ENCODE data around the gene GNB5.
"Not testable (repeated sequence)": the region's sequence is repeated elsewhere in the genome, so short reads cannot be mapped to it uniquely, and the experiment has no call there.

The GNB5 gene

DNA sequence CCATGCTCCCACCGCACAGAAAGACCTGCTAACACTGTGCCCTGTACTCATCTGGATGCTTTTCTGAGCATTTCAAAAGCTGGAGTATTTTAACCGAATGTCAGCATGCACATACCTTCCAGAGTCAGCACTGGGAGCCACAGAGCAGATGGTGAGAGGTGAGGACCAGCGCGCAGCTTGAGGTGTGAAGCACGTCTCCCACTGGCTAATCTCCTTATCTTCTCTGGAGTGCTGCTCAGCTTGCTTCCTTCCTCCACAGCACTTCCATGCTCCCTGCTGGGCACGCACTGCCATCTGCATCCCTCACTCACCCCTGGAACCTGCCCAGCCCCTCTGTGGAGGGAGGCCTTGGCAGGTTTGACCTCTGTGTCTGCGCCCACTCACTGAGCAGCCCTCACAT, at the start of gene GNB5:
Gene GNB5 (minus strand): TSS at position 186 of the 400 bp plus-strand sequence. CDS start 6,716 bp downstream, outside the sequence.
- no peak for TF ChIP-seq ZFX (IDR thresholded peaks at IDR 0.05)
- TF ChIP-seq, protein P1, sequence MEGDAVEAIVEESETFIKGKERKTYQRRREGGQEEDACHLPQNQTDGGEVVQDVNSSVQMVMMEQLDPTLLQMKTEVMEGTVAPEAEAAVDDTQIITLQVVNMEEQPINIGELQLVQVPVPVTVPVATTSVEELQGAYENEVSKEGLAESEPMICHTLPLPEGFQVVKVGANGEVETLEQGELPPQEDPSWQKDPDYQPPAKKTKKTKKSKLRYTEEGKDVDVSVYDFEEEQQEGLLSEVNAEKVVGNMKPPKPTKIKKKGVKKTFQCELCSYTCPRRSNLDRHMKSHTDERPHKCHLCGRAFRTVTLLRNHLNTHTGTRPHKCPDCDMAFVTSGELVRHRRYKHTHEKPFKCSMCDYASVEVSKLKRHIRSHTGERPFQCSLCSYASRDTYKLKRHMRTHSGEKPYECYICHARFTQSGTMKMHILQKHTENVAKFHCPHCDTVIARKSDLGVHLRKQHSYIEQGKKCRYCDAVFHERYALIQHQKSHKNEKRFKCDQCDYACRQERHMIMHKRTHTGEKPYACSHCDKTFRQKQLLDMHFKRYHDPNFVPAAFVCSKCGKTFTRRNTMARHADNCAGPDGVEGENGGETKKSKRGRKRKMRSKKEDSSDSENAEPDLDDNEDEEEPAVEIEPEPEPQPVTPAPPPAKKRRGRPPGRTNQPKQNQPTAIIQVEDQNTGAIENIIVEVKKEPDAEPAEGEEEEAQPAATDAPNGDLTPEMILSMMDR (conservative IDR thresholded peaks at IDR 0.05), result no peak
- H3K27ac ChIP-seq, result no peak within 1 kb of the TSS

DNA sequence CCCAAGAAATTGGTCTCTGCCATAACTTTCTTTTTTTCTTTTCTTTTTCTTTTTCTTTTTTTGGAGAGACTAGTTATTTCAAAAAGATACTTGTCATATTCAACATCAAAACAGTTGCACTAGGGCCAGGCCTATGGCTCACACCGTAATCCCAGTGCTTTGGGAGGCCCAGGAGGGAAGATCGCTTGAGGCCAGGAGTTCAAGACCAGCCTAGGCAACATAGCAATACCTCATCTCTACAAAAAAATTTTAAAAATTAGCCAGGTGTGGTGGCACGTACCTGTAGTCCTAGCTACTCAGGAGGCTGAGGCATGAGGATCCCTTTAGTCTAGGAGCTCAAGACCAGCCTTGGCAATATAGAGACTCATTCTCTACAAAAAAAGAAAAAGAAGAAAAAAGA, 49.0 kb upstream of the GNB5 start:
- TF ChIP-seq, protein P1 (conservative IDR thresholded peaks at IDR 0.05), result no peak
- TF ChIP-seq ZFX (IDR thresholded peaks at IDR 0.05), result no peak
- H3K27ac ChIP-seq, result no peak overlapping the region

DNA sequence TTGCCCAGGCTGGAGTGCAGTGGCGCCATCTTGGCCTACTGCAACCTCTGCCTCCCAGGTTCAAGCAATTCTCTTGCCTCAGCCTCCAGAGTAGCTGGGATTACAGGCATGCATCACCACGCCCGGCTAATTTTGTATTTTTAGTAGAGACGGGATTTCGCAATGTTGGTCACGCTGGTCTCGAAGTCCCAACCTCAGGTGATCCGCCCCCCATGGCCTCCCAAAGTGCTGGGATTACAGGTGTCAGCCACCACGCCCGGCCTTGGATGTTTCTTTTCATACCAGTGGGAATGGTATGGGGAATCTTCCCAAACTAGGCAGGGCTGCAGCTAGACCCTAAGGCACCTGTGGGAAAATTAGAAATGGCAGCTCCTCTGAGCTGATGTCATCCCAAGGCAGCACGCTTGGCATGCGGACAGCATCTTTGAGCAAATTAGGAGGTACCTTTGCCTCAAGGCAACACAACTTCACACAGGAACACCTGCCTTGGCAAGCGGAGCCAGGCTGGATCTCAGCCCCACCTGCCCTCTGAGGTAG, 47.9 kb upstream of the GNB5 start:
- H3K27ac ChIP-seq, result not testable (repeated sequence)

DNA sequence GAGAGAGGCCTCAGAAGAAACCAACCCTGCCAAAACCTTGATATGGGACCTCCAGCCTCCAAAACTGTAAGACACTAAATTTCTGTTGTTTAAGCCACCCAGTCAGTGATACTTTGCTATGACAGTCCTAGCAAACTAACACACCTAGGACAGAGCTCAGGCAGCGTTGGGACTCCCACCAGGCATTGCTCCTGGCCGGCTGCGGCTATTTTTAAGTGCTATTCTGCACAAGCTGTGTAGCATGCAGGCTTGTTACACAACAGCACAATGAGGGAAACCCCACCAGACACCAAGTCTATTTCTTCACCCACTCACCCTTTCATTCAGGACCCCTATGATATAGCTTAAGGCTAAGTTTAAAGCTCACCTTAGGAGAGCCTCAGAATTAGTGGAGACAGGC, 47.0 kb upstream of the GNB5 start:
- no peak for TF ChIP-seq ZFX (IDR thresholded peaks at IDR 0.05)
- TF ChIP-seq, protein P1 (conservative IDR thresholded peaks at IDR 0.05), result no peak

DNA sequence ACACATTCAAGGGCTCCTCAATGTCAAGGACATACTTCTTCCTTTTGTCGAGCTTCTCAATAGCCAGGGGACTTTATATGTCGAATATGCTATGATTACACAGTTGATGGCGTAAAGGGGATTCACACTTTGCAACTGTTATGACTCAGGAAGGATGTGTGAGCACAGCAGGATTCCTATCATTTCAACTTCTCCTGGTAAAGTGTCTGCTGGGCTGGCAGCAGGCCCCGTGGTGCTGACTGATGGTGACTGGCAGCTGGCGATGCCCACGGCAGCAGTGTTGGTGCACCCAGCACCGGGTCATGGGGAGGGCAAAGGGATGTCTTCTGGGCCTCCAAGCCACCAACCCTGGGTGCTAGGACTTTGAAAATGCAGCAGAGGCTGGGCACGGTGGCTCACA, 44.8 kb upstream of the GNB5 start:
- no peak overlapping the region for H3K27ac ChIP-seq

More for the DNA sequence above, 47.0 kb upstream of the GNB5 start:
- H3K27ac ChIP-seq, result no peak overlapping the region

DNA sequence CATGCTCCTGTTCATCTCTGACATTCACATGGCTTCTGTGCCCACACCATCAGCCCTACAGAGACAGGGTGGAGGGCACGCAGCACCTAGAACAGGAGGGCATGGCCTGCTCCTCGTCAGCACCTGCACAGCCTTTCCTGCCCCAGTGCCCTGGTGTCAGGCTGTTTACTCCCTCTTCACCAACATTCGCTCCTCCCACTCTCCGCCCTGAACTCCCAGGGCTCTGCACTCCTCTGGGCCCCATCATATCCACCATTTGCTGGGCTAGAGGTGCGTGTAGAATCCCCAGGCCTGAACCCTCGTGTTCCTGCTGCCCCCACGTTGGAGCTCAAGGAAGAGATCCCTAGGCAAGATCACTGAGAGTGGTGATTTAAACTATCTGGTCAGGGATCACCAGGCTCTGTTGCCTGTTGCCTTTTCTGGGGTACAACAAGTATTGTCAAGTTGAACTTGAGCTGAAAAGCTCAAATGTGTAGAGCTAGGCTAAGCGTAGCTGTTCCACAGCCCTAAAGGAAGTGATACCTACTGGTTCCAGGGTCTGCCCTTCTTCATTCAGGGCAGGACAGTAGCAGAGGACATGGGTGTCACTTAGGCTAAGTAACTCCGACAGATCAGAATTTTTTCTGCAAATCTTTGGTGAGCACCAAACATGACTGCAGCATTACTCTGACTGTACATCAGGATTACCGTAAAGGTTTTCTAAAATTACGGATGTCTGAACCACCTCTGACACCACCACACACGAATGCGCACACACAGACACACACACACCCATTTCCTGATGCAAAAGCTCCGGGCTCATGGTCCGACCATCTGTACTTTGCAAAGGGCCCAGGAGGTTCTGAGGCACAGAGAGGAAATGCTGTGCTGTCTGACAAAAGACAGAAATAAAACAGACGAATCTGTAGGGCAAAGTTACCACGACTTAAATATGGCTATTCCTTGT, 43.7 kb upstream of the GNB5 start:
- TF ChIP-seq, protein P1 (conservative IDR thresholded peaks at IDR 0.05), result no peak
- no peak for TF ChIP-seq ZFX (IDR thresholded peaks at IDR 0.05)
- H3K27ac ChIP-seq, result no peak overlapping the region

More for the DNA sequence above, 44.8 kb upstream of the GNB5 start:
- TF ChIP-seq, protein P1 (conservative IDR thresholded peaks at IDR 0.05), result no peak
- TF ChIP-seq ZFX (IDR thresholded peaks at IDR 0.05), result no peak

DNA sequence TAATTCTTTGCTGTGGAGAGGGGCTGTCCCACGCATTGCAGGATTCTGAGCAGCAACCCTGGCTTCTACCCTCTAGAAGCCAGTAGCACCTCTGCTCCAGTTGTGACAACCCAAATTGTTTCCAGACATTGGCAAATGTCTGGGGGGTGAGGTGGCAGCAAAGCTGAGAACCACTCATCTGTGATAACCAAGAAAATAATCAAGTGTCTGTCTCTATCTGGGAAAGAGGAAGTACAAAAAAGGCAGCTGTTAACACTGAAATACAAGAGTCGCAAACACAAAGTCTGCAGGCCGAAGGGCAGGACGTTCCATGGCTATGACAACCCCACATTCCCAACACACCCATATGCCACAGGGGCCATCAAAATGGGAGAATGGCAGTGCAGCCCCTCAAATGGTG, 42.2 kb upstream of the GNB5 start:
- H3K27ac ChIP-seq, result no peak overlapping the region
- TF ChIP-seq, protein P1 (conservative IDR thresholded peaks at IDR 0.05), result no peak
- no peak for TF ChIP-seq ZFX (IDR thresholded peaks at IDR 0.05)
